ENCODE data around the gene ZFPM1.
"Not testable (repeated sequence)": the region's sequence is repeated elsewhere in the genome, so short reads cannot be mapped to it uniquely, and the experiment has no call there.

DNA sequence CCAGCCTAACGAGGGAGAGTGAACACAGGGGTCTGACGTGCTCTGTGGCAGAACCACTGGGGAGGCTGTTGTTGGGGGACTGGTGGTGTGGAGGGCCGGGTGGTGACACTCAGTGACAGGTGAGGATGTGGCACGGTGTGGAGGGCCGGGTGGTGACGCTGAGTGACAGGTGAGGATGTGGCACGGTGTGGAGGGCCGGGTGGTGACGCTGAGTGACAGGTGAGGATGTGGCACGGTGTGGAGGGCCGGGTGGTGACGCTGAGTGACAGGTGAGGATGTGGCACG lies 17.3 kb downstream of the ZFPM1 start:
- TF ChIP-seq POLR2A (IDR thresholded peaks at IDR 0.05), result not testable (repeated sequence)
- TF ChIP-seq, protein P1, sequence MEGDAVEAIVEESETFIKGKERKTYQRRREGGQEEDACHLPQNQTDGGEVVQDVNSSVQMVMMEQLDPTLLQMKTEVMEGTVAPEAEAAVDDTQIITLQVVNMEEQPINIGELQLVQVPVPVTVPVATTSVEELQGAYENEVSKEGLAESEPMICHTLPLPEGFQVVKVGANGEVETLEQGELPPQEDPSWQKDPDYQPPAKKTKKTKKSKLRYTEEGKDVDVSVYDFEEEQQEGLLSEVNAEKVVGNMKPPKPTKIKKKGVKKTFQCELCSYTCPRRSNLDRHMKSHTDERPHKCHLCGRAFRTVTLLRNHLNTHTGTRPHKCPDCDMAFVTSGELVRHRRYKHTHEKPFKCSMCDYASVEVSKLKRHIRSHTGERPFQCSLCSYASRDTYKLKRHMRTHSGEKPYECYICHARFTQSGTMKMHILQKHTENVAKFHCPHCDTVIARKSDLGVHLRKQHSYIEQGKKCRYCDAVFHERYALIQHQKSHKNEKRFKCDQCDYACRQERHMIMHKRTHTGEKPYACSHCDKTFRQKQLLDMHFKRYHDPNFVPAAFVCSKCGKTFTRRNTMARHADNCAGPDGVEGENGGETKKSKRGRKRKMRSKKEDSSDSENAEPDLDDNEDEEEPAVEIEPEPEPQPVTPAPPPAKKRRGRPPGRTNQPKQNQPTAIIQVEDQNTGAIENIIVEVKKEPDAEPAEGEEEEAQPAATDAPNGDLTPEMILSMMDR (IDR thresholded peaks at IDR 0.05), result not testable (repeated sequence)
